GM21619 (cell line): ENCODE results near the gene ATF7.

Experiments used
- ATAC-seq: cut with Tn5 transposase; IDR thresholded peaks from one replicate; pipeline ENCODE4 v1.9.1; 2021; ENCODE audit not compliant: unreplicated experiment

ATF7 gene

DNA sequence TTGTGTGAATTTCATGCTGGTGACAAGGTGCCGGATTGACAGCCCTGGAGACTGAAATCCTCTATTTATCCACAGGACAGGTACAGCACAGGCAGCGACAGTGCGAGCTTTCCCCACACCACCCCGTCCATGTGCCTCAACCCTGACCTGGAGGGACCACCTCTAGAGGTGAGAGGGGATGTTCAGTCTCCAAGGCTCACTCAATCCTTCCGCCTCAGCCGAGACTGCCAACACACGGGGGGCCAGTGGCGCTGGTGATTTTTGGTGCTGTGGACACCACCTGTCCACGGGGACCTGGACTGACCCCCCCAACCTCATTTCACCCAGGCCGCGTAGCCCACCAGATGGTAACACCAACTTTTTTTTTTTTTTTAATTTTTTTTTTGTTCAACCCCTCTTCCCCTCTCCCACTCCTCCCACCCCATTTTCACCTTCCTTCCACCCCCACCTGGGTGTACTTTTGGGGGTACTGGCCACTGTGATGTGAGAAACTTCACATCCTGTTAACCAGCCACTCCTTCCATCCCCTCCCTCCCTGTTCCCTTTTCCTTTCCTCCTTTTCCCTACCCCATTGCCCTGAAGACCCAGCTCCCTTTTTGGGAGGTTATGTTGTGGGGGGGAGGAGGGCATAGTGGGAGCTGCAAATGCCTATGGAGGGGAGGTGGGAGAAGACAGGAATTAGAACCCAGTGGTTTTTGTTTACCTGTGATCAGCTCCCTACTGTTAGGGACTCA, 161.3 kb downstream of the ATF7 start:
- ATAC-seq = no peak

- ATAC-seq = no peak
Observed at GRCh38 chr12:53463802-53464560, 162.2 kb downstream of the ATF7 start.

DNA sequence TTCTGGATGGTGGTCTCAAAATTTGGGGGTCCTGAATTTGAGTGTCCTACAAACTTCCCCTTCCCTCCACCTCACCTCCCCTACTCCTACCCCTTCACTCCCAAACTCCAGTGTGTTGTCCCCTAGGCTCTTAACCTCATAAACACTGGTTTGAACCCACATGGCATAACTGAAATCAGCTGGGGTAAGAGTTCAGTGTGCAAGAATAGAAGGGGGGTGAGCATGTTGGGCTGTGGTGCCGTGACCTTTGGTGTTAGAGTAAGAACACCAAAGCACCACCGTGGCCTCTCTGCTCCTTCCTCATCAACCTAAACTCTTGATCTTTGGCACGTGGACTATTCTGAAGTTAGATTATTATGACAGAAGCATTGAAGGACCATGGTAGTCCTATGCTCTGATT, 163.2 kb downstream of the ATF7 start:
- no peak for ATAC-seq

- ATAC-seq = no peak
Observed at GRCh38 chr12:53461591-53461990, 164.6 kb downstream of the ATF7 start.

DNA sequence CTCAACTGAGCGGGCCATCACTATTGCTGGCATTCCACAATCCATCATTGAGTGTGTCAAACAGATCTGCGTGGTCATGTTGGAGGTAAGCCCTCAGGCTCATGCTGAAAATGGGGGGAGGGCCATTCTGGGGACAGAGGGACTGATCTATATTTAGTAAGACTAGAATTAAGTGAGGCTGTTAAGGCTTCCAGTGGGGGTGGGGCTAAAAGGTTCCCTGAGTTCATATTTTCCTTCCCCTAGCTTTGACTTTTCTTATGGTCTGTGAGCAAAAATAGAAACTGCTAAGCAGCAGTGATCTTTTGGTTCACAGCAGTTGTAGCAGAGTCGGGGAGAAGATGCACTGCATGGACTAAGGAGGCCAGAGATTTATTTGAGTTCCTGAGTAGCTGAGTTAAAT, 165.1 kb downstream of the ATF7 start:
- ATAC-seq = no peak

DNA sequence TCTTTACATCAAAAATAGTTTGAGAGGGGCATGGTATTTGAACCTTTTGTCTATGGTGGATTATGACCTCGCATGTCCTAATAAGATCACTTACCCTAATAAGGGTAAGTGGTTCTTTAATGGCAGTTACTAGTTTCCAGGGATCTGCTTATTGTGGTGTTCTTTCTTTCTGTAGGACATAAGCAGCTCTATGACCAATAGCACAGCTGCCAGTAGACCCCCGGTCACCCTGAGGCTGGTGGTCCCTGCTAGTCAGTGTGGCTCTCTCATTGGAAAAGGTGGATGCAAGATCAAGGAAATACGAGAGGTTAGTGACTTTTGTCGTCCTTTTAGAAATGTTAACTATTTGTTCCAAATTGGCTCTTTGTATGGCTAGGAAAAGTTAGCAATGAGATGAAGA, 167.1 kb downstream of the ATF7 start:
- ATAC-seq = no peak
